ENCODE data around the gene CAMP.
A peak's percentile ranks its signal among the peaks of the same experiment; 100 is the strongest.
"Not testable (repeated sequence)": the region's sequence is repeated elsewhere in the genome, so short reads cannot be mapped to it uniquely, and the experiment has no call there.

The CAMP gene

GRCh38 chr3:48222616-48223513 is at the start of gene CAMP:
Gene CAMP, plus strand, starts transcription at chr3:48223495. Its CDS starts 17 bp downstream, at chr3:48223512.
- DNase-seq: no peak

GRCh38 chr3:48178072-48178471 is 45.2 kb upstream of the CAMP start:
- no peak for DNase-seq

GRCh38 chr3:48180021-48180420 is 43.3 kb upstream of the CAMP start:
- DNase-seq: no peak

- DNase-seq: no peak
These were observed 42.6 kb upstream of the CAMP start for GRCh38 chr3:48180531-48181253.

GRCh38 chr3:48184299-48184698 is 39.0 kb upstream of the CAMP start:
- no peak for DNase-seq

- DNase-seq: no peak
These were observed 38.2 kb upstream of the CAMP start for GRCh38 chr3:48185129-48185528.

GRCh38 chr3:48186631-48187300 is 36.5 kb upstream of the CAMP start:
- no peak for DNase-seq

- no peak for DNase-seq
These were observed 36.1 kb upstream of the CAMP start for GRCh38 chr3:48187301-48187578.

- no peak for DNase-seq
These were observed 35.6 kb upstream of the CAMP start for GRCh38 chr3:48187579-48188265.

- DNase-seq: peak; percentile 94
These were observed 34.8 kb upstream of the CAMP start, which contains the start of gene CDC25A for GRCh38 chr3:48188266-48189201. Gene CDC25A, minus strand, starts transcription at chr3:48188417. Its CDS starts 470 bp downstream, at chr3:48187947.

- DNase-seq: no peak
These were observed 34.0 kb upstream of the CAMP start for GRCh38 chr3:48189321-48189720.

GRCh38 chr3:48190911-48191310 is 32.4 kb upstream of the CAMP start:
- no peak for DNase-seq

- DNase-seq: no peak
These were observed 28.7 kb upstream of the CAMP start for GRCh38 chr3:48194446-48195071.

- DNase-seq: no peak
These were observed 26.7 kb upstream of the CAMP start for GRCh38 chr3:48196611-48197010.

- no peak for DNase-seq
These were observed 24.2 kb upstream of the CAMP start for GRCh38 chr3:48199117-48199516.

GRCh38 chr3:48202632-48203031 is 20.7 kb upstream of the CAMP start:
- DNase-seq: no peak

- DNase-seq: no peak
These were observed 15.2 kb upstream of the CAMP start for GRCh38 chr3:48208076-48208475.

GRCh38 chr3:48209445-48209844 is 13.8 kb upstream of the CAMP start:
- DNase-seq: no peak

- not testable (repeated sequence) for DNase-seq
These were observed 12.8 kb upstream of the CAMP start for GRCh38 chr3:48210534-48210933.

- not testable (repeated sequence) for DNase-seq
These were observed 11.5 kb upstream of the CAMP start for GRCh38 chr3:48211776-48212175.

GRCh38 chr3:48214225-48214624 is 9.1 kb upstream of the CAMP start:
- no peak for DNase-seq
